Stimulated activated naive CD4-positive, alpha-beta T cell treated with Interleukin-2 at 50 U/mL for 16 hours (primary cell): Measurements from ENCODE around the gene BCL2L11.

Experiments
- DNase-seq: peaks from one replicate; lab custom pipeline; 2025; lab: John Stamatoyannopoulos, UW

BCL2L11 gene

DNA sequence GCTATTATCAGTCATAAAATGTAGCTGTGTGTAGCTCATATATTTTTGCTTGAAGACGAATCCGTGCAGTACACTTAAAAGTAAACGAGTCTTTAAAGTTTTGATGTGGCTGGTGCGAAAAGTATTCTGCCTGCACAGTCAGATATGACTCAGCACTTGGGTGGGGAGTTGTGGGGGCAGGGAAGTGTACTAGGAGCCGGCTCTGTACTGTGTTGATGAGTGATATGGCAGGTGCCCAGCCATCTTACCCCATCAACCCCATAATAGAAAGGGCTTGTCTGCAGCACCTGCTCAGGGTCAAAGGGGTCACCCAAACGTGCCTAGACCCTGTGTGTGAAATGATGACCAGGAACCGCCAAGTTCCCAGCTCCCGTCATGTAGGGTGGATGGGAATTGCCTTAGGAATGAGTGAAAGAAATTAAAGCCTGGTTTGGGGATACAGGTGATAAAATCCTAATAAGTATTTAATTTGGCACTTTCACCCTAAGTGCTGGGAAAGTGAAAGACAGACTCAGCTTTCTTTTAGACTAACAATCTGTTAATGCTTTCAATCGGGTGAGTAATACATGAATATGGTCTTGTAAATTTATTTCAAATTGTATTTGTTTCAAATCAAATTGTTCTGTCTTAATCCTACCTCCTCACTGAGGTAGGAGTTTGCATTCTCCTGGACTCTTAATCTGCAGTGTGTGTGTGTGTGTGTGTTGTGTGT, 48.0 kb downstream of the BCL2L11 start:
- DNase-seq = peak; percentile 68

- DNase-seq = no peak
Observed at GRCh38 chr2:111169268-111169667, 48.6 kb downstream of the BCL2L11 start.

- DNase-seq = no peak
Observed at GRCh38 chr2:111169924-111170323, 49.2 kb downstream of the BCL2L11 start.

GRCh38 chr2:111171337-111171930, 50.7 kb downstream of the BCL2L11 start:
- no peak for DNase-seq

DNA sequence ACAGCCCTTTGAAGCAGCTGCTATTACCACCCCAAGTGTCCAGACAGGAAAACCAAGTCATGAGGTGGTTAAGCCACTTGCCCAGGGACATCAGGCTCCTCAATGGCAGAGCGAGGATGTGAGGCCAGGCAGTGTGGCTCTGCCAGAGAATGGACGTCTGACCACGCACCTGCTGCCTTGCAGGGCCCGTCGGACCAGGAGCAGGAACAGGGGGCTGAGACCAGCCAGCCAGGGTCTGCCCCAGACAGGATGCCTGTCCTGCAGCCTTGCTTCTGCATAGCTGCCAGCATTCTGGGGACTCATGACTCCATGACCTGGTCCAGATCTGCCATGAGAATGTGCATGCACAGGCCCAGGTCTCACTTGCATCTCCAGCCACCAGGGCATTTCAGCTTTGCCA, 52.0 kb downstream of the BCL2L11 start:
- DNase-seq = no peak

DNA sequence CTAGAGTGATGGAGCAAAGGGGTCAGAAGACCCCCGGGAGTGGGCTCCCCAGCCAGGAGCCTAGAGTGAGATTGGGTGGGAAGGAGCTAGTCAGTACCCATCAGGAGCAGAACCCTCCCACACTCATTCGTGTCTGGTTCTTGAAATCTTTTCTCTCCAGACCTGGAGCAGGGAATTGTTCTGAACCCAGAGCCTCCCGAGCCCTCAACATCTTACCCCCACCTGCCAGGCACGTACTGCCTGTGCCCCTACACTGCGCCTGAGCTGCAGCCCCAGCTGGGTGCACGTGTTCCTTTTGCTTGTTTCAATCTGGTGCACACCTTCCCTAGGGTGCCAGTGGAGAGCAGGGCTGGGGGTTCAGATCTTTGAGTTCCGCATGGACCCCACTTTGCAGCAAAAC, 52.6 kb downstream of the BCL2L11 start:
- DNase-seq = no peak

GRCh38 chr2:111173856-111174255, 53.1 kb downstream of the BCL2L11 start:
- DNase-seq = no peak

- no peak for DNase-seq
Observed at GRCh38 chr2:111175615-111176014, 54.9 kb downstream of the BCL2L11 start.

DNA sequence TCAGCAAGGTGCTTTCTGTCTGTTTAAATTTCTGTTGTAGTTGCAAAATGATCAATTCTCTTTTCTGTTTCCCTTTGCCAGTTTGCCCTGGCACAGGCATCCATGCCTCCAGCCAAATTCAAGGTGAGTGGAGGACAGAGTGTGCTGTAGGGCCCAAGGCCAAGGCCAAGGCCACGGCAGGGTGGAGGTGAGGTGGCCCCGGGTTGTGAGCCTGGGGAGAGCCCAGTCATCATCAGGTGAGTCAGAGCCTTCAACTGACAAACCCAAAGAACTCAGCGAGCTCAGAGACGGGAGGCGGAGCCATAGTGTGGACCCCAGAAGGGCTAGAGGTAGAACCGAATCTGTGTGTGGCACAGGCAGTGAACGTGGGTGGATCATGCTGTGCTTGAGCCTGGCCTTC, 55.7 kb downstream of the BCL2L11 start:
- DNase-seq = no peak

DNA sequence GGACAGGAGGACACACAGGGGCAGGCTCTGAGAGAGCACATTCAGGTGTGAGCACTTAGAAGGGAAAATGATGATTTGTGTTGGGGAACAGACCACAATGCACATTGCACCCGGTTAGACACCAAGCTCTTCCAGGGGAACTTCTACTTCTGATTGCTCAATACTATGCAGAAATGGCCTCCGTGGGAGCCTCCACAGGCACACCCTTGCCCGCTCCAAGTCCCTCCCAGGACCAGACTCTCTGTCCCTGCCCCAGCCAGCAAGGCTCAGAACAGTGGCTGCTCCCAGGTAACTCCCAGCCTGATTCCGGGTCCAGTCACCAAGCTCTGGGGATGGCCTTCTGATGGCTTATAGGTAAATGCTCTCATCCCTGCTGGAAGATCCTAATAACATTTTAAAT, 56.2 kb downstream of the BCL2L11 start:
- no peak for DNase-seq

GRCh38 chr2:111178296-111178695, 57.6 kb downstream of the BCL2L11 start:
- DNase-seq = no peak

GRCh38 chr2:111178730-111179405, 58.2 kb downstream of the BCL2L11 start:
- DNase-seq = no peak

DNA sequence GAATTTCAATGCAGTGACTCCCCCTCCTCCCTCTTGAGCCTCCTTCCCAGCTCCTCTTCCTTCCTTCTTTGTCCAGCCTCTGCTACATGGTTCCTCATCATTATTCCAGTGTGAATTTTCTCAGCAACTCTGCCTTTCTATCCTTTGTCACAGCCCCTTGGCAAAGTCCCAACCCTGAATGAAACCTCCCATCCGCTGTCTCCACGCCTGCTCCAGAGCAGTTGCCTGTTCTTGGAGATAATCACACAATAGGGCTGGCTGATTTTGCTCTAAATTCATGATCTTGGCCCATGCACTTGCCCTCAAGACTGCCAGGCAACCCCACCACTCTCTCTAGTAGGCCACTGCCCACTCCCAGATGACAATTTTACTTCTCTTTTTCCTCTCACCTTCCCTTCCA, 61.4 kb downstream of the BCL2L11 start:
- DNase-seq = no peak

GRCh38 chr2:111182740-111183139, 62.0 kb downstream of the BCL2L11 start:
- DNase-seq = no peak

DNA sequence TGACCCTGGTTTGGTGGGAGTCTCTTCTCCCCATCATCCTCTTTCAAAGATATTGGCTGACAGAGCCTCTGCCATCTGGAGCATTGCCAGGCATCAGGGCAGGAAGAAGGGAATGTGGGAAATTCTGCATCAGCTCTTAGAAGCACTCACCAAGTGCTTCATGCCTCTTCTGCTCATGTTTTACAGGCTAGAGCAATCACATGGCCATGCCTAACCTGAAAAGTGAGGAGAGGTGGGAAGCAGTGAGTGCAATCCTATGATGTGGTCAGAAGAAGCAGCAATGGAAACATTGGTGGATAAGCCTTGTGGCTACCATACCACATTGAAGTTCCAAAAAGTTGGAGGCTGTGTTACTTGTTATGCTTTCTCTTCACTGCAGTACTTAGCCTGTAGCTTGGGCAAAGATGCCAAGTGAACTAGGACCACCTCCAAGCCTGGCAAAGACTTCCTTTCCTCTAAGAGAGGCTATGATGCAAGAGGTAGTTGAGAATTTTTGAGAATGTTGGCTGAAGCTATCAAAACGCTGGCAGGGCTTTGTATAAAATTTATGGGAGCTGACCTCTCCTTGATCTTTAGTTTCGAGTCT, 64.1 kb downstream of the BCL2L11 start:
- DNase-seq = no peak

- DNase-seq = no peak
Observed at GRCh38 chr2:111185361-111186022, 64.8 kb downstream of the BCL2L11 start.

- no peak for DNase-seq
Observed at GRCh38 chr2:111186121-111186715, 65.5 kb downstream of the BCL2L11 start.

GRCh38 chr2:111186933-111187332, 66.2 kb downstream of the BCL2L11 start:
- DNase-seq = no peak

DNA sequence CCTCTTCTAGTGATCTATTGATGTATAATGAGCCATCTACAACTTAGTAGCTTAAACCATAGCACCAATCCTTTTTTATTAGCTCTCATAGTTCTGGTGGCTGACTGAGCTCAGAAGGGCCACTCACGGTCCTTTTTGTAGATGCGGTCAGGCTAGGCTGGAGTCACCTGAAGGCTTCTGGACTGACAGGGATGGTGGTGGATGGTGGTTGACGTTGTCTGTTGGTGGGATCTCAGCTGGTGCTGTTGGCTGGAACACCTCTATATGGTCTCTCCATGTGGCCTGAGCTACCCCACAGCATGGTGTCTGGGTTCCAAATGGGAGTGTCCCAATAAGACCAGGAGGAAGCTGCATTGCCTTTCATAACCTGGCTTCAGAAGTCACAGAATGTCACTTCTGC, 68.0 kb downstream of the BCL2L11 start:
- DNase-seq = no peak

- DNase-seq = no peak
Observed at GRCh38 chr2:111189106-111189505, 68.4 kb downstream of the BCL2L11 start.

- DNase-seq = no peak
Observed at GRCh38 chr2:111190816-111191540, 70.3 kb downstream of the BCL2L11 start.
